Activated CD4-positive, CD25-positive, alpha-beta regulatory T cell treated with anti-CD3 and anti-CD28 coated beads, Interleukin-2, amount 50 U/mL, for 16 hours (primary cell): Measurements from ENCODE around the gene AKAP10.
"Not testable (repeated sequence)": the region's sequence is repeated elsewhere in the genome, so short reads cannot be mapped to it uniquely, and the experiment has no call there.

Source experiments
- DNase-seq: peaks from one replicate; pipeline ENCODE4 v3.0.0-alpha.2; 2020; ENCODE audit warnings: low read depth, low spot score

The AKAP10 gene

DNA sequence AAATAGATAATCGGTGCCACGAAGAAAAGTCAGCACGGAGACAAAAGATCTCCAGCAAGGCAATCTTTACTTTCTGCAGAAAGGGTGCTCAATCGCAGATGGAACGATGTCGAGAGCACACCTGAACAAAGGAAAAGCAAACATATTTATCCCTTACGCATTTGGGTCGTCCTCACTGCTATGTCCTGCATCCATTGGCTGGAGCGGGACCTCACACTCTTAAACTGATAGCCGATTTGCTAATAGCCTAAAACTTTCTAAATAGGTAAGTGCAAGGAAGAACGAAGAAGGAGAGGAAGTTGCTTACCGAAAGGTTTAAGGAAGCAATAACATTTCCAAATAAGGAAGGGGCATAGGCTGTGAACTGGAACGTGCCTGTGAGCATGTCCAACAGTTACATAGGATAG lies 1.2 kb upstream of the AKAP10 start:
- no peak for DNase-seq

DNA sequence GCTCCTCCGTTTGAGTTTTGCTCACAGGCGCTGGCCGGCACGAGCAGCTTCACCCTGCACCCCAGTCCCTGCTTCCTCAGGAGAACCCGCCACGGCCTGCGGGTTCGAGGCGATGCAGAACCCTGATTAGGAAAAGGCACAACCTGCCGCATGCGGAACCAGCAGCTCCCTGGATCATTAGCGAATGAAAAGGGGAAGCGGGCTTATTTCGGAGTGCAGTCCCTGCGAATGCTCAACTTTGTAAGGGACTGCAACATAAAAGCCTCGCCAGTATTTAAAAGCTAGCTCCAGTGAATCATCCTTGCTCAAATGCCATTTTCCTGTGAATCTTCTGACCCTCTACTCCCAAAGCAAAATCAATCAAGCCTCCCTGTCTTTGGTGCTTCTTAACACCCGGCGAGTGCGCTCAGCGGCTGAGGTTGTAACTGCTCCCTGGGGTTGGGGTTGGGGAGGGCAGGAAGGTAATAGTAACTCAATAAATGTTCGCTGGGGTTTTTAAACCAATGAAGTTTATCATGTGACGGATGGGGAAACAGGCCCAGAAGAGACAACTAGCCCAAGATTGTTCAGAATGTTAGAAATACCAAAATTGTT lies 678 bp upstream of the AKAP10 start:
- DNase-seq, result no peak

DNA sequence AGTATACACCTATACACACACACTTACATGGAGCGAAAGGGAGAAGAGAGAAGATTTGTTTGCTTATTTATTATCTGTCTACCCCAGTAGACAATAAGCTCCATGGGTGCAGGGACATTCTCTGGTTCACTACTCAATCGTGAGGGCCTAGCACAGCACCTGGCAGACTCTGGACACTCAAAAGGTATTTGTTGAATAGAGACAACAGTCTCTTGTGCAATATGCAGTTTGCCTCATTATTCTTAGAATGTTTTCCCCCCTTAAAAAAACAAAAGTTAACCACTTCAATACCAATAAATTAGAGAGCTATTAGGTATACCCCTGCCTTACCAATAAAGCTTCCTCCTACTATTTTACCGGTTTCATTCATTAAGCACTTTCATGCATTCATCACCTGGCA lies 2.0 kb downstream of the AKAP10 start:
- DNase-seq, result no peak

DNA sequence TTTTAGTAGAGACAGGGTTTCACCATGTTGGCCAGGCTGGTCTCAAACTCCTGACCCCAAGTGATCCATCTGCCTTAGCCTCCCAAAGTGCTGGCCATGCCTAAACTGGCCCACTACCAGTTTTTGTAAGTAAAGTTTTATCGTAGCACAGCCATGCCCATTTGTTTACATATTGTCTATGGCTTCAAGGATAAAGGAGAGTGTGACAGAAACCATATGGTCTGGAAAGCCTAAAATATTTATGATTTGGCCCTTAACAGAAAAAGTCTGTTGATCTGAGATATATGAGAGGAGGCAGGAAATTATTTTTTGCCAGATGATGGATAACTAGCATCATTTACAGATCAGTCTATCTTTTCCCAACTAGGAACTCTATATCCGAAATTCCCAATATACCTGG lies 4.5 kb downstream of the AKAP10 start:
- DNase-seq, result no peak

DNA sequence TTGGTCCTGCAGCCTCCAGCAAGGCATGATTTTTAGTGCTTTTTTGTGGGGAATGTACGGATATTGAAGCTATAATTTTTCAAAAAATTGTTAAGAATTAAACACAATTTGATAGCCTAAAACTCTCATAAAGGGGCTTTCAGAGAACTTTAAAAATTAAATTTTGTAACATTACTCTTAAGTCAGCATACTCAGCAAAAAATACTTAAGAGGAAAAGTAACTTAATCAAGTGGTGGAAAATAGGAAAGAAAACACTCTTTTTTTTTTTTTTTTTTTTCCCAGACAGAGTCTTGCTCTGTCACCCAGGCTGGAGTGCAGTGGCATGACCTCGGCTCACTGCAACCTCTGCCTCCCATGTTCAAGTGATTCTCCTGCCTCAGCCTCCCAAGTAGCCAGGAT lies 14.7 kb downstream of the AKAP10 start:
- DNase-seq, result not testable (repeated sequence)

DNA sequence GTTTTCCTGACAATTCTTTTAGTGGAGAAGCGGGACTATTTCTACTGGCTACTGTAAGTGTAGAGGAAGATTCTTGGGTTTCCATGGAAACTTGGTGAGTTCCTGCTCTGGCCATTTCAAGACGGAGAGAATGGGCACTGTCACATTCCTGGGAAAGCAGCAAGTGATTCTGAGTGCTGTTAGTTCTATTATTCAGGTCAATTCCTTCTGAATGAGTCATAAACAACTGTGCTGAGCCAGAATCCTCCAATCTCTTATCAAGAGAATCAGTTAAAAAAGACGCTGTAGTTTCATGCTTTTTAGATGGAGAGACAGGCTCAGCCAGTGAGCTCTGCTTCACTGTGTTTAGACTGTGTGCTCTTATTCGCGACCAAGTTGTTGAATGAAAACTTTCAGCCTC lies 19.6 kb downstream of the AKAP10 start:
- DNase-seq, result no peak

DNA sequence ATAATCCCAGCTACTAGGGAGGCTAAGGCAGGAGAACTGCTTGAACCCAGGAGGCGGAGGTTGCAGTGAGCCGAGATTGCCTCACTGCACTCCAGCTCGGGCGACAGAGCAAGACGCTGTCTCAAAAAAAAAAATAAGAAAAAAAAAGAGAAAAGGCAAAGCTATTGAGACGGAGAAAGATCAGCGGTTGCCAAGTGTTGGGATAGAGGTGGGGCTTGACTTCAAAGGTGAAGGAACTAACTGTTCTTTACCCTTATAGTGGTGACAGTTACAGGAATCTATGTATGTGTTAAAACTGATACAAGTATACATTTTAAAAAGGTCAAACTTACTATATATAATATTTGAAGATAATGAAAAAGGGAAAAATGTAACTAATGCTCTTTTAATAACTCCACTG lies 22.5 kb downstream of the AKAP10 start:
- DNase-seq, result no peak

DNA sequence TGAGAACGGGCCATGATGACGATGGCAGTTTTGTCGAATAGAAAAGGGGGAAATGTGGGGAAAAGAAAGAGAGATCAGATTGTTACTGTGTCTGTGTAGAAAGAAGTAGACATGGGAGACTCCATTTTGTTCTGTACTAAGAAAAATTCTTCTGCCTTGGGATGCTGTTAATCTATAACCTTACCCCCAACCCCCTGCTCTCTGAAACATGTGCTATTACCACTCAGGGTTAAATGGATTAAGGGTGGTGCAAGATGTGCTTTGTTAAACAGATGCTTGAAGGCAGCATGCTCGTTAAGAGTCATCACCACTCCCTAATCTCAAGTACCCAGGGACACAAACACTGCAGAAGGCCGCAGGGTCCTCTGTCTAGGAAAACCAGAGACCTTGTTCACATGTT lies 26.2 kb downstream of the AKAP10 start:
- not testable (repeated sequence) for DNase-seq

DNA sequence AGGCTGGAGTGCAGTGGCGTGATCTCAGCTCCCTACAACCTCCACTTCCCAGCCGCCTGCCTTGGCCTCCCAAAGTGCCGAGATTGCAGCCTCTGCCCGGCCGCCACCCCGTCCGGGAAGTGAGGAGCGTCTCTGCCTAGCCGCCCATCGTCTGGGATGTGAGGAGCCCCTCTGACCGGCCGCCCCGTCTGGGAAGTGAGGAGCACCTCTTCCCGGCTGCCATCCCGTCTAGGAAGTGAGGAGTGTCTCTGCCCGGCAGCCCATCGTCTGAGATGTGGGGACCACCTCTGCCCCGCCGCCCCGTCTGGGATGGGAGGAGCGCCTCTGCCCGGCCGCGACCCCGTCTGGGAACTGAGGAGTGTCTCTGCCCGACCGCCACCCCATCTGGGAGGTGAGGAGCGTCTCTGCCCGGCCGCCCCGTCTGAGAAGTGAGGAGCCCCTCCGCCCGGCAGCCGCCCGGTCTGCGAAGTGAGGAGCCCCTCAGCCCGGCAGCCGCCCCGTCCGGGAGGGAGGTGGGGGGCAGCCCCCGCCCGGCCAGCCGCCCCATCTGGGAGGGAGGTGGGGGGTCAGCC lies 26.9 kb downstream of the AKAP10 start:
- DNase-seq, result not testable (repeated sequence)

DNA sequence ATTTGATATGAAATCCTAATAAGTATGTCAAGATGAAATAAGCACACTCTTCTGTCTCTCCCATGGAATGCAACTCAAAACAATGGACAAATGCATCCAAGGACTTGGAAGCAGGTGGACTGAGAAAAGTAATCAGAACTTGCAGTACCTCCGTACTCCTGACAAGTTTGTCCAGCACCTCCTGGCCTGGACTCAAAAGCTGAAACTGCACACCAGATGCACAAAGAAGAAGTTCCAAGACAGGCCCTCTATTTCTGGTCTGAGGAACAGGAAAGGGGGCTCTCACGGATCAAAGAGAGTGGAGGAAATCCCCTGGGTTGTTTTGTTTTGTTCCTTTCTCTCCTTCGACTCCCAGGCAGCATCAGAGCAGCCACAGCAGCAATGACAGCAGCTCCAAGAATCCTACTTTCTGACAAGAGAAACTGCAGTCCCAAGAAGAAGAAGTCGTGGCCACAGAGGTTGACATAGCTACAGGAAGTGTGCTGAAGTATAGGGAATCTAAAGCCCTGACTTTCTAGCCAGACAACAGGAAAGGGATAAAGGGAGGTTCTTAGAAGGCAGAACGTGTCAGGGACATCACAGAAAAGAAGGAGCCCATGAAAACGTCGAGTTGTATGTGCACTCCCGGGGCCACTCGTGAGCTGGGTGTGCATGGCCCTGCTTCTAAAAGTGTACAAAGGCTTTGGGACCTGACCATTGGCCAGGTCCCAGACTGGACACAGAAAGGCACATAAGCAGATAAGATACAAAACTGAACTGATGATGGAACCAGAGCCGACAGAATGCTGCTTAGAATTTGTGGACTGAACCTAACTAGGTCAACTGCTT lies 29.3 kb downstream of the AKAP10 start:
- DNase-seq, result no peak

DNA sequence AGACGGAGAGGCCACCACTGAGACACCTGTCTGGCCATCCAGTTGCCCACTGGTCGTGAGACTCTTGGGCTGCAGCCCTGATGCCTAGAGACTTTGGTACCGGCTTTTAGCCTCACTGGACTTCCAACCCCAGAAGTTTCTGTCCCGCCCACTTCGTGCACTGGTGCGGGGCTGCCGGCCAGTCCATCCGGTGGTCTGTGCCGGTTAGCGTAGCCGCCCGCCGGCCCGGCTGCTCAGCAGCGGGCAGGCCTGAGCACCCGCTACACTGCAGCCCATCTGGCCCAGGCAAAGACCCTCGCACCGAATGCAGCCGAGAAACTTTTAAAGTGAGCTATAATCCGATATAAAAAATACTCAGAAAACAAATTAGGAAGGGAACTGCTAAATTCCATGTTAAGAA lies 30.7 kb downstream of the AKAP10 start:
- no peak for DNase-seq

DNA sequence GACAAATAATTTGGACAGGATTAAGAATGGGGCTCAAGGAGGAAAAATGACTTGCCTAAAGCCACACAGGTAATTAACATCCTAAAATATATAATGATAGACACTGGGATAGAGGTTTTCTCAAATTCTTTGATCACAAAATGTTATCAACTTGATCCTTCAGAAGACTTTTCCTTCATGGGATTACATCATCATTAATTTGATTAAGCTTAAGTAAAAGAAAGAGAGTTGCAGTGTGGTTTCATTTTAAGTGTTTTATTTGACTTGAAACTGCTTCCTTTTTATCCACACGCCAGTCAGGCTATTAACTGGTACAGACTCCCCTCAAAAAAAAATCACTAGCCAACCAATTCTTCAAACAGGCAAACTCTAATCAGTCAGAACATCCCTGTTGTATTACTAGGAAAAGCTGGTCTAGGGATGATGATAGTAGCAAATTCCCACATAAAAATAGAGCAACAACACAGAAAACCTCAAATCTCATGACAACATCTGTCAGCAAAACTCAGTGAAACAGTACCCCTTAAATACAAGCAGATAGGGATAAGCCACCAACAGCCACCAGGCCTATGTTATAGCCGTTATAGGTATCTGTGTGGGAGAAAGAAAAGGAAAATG lies 32.5 kb downstream of the AKAP10 start:
- no peak for DNase-seq

DNA sequence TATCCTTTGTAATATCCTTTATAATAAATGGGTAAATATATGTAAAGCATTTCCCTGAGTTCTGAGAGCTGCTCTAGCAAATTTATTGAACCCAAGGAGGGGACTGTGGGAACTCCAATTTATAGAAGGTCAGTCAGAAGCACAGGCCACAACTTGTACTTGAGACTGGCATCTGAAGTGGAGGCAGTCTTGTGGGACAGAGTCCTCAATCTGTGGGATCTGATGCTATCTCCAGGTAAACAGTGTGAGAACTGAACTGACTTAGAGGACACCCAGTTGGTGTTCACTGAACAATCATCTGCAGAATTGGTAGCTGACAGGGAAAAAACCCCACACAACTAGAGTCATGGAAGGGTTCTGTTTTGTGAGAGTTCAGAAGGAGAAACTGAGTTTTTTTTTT lies 34.0 kb downstream of the AKAP10 start:
- no peak for DNase-seq

DNA sequence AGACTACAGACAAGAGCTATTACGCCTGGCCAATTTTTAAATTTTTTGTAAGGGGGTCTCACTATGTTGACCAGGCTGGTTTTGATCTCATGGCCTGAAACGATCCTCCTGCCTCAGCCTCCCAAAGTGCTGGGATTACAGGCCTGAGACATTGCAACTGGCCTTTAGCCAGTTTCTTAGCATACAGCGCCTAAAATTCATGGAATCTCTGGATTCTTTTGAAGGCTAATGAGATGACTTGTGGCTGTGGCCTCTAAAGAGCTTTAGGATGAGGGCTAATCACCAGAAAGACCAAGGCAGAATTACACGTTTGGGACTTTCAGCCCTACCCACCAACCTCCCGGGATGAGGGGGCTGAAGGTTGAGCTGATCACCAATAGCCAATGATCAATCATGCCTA lies 34.6 kb downstream of the AKAP10 start:
- DNase-seq, result no peak

DNA sequence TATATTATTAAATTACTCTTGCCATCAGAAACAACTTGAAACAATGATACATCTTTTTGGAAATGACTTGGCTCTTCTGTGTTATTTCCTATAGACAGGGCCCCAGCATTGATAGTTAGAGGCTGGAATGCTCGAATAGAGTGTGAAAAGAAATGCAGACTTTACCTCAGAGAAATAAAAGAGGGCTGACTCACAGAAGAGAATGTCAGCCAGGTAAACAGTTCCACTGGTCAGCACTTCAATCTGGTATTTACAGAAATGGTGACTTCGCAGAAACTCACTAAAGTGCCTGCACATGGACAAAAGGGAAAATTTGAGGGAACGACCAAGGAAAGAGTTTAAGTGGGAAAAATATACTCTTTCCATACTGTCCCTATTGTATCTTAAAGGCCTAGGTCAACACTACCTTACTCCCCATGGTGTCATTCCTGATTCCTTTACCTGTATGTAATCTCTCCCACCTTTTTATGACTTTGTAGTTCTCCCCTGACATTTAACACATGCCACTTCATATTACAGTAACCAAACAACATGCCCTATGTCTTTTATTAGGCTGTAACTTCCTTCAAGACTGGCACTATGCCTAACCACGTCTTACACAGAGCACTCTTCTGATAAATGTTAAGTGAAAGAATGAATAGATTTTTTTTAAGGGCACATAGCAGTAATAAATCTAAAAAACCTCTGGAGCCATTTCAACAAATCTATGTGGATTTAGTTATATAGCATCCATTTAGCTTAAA lies 36.7 kb downstream of the AKAP10 start:
- no peak for DNase-seq

DNA sequence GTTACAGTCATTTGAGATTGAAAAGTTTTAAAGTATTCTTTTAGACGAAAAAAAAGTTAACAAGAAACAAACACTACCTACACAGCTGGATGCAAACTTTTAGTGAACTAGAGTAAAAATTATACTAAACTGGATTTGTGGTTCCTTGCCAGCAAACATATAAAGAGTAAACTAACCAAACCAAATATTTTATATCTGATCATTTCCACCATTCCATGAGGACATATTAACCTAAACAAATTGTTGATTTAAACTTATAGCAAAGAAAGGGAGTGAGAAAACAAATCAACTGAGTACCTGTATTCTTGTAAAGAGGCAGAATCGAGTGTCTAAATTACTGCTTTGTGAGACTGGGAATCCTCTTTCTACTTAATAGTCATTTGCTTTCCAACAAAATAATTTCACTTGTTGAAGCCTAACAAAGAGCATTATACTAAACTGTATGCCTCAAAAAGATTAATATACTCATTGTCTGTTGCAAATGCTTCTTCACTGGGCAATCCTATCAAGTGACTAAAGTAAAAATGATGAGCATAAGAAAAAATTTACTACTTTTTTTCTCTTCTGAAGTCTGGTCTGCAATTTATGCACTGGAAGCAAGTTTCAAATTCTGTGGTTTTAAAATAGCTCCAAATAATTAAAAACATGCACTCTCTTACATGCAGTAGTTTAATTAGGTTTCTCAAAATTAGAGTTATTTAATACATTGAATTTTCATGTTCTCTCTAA lies 37.5 kb downstream of the AKAP10 start:
- DNase-seq, result no peak

DNA sequence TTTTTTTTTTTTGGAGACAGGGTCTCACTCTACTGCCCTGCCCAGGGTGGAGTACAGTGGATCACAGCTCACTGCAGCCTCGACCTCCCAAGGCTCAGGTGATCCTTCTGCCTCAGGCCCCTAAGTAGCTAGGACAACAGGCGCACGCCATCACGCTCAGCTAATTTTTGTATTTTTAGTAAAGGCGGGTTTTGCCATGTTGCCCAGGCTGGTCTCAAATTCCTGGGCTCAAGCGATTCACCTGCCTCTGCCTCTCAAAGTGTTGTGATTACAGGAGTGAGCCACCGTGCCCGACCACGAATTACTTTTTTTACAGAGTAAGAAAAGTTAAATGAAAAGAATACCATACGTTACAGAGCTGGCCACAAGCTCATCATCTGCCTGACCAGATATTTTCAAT lies 38.9 kb downstream of the AKAP10 start:
- no peak for DNase-seq

DNA sequence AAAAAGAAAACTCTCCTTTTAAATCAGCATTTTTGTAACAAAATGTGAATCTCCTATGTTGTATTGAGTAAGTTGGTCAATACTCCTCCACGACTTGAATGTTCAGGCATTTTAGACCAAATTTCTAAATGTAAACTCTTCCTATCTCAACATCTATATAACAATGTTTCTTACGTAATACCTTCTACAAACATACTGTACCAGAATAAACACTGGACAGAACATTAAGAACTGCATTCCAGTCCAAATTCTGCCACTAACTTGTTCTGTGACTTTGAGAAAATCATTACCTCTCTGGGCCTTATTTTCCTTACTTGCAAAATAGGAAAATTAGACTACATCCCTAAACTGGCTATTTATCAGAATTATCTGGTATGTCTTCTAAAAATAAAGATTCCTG lies 40.1 kb downstream of the AKAP10 start:
- no peak for DNase-seq

DNA sequence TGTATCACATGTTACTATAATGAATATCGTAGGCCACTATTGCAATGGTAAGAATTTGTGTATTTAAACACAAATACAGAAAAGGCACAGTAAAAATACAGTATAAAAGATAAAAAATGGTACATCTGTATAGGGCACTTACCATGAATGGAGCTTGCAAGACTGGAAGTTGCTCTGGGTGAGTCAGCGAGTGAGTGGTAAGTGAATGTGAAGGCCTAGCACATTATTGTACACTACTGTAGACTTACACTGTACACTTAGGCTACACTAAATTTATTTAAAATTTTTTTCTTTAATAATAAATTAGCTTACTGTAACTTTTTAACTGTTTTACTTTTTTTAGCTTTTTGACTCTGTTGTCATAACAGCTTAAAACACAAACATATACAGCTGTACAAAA lies 42.5 kb downstream of the AKAP10 start:
- DNase-seq, result no peak

DNA sequence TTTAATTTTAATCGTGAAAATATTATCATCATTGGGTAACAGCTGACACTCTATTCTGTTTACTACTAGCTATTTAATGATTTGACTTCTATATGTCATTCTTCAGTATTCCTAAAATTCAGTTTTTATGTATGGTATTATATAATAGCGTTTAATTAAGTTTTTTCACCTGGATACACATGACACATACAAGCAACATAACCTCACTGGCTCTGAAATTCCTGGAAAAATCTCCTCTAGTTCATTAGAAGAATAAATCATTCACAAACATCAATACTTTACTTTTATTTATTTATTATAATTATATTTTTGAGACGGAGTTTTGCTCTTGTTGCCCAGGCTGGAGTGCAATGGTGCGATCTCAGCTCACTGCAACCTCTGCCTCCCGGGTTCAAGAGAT lies 44.0 kb downstream of the AKAP10 start:
- no peak for DNase-seq

DNA sequence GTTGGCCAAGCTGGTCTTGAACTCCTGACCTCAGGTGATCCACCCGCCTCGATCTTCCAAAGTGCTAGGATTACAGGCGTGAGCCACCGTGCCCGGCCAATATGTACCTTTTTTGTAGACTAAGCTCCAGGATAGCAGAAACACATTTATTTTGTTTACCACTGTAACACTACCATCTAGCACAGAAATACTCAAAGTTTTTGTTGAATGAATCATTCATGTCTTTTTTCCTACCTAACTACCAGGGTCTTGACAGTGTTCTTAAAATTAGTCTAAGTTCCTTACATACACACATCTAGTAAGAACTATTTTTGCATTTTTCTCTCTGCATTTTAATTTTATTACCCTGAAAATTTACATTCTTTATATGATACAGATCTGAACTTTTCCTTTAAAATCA lies 44.4 kb downstream of the AKAP10 start:
- no peak for DNase-seq
